ENCODE data around the gene HOXA7. TPM values are rescaled to one million over a fixed set of nuclear protein-coding genes. Genes with fewer than 3 reads are reported as not detected.

Gene HOXA7
- polyA plus RNA-seq, 1 of the 3 experiments (the other 2 are of a cell fraction): not detected

DNA sequence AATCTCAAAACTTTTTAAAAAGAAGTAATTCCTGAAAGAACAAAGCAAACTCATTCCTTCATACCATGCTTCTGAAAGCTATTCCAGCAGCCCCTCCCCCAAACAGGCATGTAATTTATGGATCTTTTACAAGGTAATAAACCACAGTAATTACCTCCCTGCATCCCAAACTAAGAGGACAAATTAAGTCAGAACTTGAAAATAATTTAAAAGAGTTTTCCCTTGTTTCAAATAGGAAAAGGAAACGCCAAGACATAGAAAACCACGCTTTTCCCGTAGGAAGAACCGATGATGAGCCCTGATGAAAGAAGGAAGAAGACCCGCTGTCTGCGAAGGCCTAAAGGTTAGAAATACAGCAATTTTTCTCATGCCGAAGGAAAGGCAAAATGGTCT is 34.8 kb downstream of the HOXA7 start:
- H3K27me3 ChIP-seq (ENCODE audit: insufficient read depth): peaks cover 100% of the 10 kb centered on the region
- H3K4me2 ChIP-seq: no peak overlapping the region
- DNase-seq: no peak
- no peaks in the 10 kb centered on the region for H3K79me2 ChIP-seq (ENCODE audit: insufficient read depth)
- H3F3A ChIP-seq (replicated peaks; ENCODE audit: insufficient read depth): no peaks in the 10 kb centered on the region
- 5% methylated on average over 7 of the region's 7 CpGs for WGBS (ENCODE audit: low lambda C conversion rate)
- no peak overlapping the region for H3K9ac ChIP-seq
- no peaks in the 10 kb centered on the region for H4K20me1 ChIP-seq (ENCODE audit: insufficient read depth)
- H3K9me2 ChIP-seq: no peaks in the 10 kb centered on the region
- TF ChIP-seq TAF1 (IDR thresholded peaks at IDR 0.05; ENCODE audit: borderline replicate concordance, low read depth, low read length): no peak
- no peak for TF ChIP-seq POLR2AphosphoS5 (IDR thresholded peaks at IDR 0.05; ENCODE audit: low read depth, low read length)
- no peak for TF ChIP-seq IRF3 (IDR thresholded peaks at IDR 0.05; ENCODE audit: low read depth, low read length)
- TF ChIP-seq FOSL2 (IDR thresholded peaks at IDR 0.05; ENCODE audit: borderline replicate concordance, low read depth): no peak
- no peak for TF ChIP-seq EP300 (IDR thresholded peaks at IDR 0.05; ENCODE audit: borderline replicate concordance in 1 of 2, low read depth in 1 of 2, low read length in 1 of 2)
- no peak for TF ChIP-seq USF1 (IDR thresholded peaks at IDR 0.05; ENCODE audit: borderline replicate concordance, low read depth)
- TF ChIP-seq NFIC (IDR thresholded peaks at IDR 0.05; ENCODE audit: borderline replicate concordance): no peak
- TF ChIP-seq FOXJ3 (CRISPR knock-in tag; IDR thresholded peaks at IDR 0.05): no peak
- TF ChIP-seq, protein P1, sequence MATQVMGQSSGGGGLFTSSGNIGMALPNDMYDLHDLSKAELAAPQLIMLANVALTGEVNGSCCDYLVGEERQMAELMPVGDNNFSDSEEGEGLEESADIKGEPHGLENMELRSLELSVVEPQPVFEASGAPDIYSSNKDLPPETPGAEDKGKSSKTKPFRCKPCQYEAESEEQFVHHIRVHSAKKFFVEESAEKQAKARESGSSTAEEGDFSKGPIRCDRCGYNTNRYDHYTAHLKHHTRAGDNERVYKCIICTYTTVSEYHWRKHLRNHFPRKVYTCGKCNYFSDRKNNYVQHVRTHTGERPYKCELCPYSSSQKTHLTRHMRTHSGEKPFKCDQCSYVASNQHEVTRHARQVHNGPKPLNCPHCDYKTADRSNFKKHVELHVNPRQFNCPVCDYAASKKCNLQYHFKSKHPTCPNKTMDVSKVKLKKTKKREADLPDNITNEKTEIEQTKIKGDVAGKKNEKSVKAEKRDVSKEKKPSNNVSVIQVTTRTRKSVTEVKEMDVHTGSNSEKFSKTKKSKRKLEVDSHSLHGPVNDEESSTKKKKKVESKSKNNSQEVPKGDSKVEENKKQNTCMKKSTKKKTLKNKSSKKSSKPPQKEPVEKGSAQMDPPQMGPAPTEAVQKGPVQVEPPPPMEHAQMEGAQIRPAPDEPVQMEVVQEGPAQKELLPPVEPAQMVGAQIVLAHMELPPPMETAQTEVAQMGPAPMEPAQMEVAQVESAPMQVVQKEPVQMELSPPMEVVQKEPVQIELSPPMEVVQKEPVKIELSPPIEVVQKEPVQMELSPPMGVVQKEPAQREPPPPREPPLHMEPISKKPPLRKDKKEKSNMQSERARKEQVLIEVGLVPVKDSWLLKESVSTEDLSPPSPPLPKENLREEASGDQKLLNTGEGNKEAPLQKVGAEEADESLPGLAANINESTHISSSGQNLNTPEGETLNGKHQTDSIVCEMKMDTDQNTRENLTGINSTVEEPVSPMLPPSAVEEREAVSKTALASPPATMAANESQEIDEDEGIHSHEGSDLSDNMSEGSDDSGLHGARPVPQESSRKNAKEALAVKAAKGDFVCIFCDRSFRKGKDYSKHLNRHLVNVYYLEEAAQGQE (IDR thresholded peaks at IDR 0.05; ENCODE audit: low read depth, low read length): no peak
- no peak for TF ChIP-seq RFX5 (IDR thresholded peaks at IDR 0.05; ENCODE audit: low read length)
- TF ChIP-seq, protein P2, sequence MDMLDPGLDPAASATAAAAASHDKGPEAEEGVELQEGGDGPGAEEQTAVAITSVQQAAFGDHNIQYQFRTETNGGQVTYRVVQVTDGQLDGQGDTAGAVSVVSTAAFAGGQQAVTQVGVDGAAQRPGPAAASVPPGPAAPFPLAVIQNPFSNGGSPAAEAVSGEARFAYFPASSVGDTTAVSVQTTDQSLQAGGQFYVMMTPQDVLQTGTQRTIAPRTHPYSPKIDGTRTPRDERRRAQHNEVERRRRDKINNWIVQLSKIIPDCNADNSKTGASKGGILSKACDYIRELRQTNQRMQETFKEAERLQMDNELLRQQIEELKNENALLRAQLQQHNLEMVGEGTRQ (IDR thresholded peaks at IDR 0.05; ENCODE audit: borderline replicate concordance, low read depth, low read length): no peak
- TF ChIP-seq RCOR1 (IDR thresholded peaks at IDR 0.05; ENCODE audit: low read length): no peak
- H3K9me3 ChIP-seq: no peaks in the 10 kb centered on the region
- ChIA-PET CTCF (interaction anchor here (0.9 to 2.8 kb wide), 3 partner anchors 10 to 39 kb away, joined by 3 to 13 read pairs (median 3); partner anchors contain the start of gene HOXA3), POLR2A (no interaction called here)
- no peak overlapping the region for H3K4me3 ChIP-seq (ENCODE audit: low read depth in 2 of 2, low read length in 1 of 2)
- H3K36me3 ChIP-seq (replicated peaks in 1 of 2; ENCODE audit: control insufficient read depth in 1 of 2, insufficient read depth in 2 of 2, low read length in 1 of 2): no peaks in the 10 kb centered on the region
- H3K27ac ChIP-seq (ENCODE audit: low read depth in 2 of 2, low read length in 1 of 2): no peak overlapping the region
- H2AFZ ChIP-seq (ENCODE audit: low read depth): no peak overlapping the region
- no peaks in the 10 kb centered on the region for H3K4me1 ChIP-seq (ENCODE audit: control insufficient read depth in 1 of 2, insufficient read depth in 2 of 2, low read depth in 1 of 2, low read length in 1 of 2)

All from SK-N-SH (cell line).